Muscle of leg (tissue), 11 donors: ENCODE data around the gene DHX57. TPM values are rescaled to one million over a fixed set of nuclear protein-coding genes. Genes with fewer than 3 reads are reported as not detected.
"Not testable (repeated sequence)": the region's sequence is repeated elsewhere in the genome, so short reads cannot be mapped to it uniquely, and the experiment has no call there.

Source experiments
- DNase-seq: peaks from one replicate; pipeline ENCODE4 v3.0.0; 2013
- H3K27ac ChIP-seq: one replicate; pipeline ENCODE4 v1.5.1; 2013; ENCODE audit warnings: mild to moderate bottlenecking, low read length, control low read depth
- H3K27me3 ChIP-seq: one replicate; pipeline ENCODE4 v1.6.1; 2013; ENCODE audit warnings: low read length; ENCODE audit not compliant: control insufficient read depth, insufficient read depth
- H3K36me3 ChIP-seq: one replicate; pipeline ENCODE4 v1.6.1; 2013; ENCODE audit warnings: low read length; ENCODE audit not compliant: control insufficient read depth, insufficient read depth
- H3K4me1 ChIP-seq: one replicate; pipeline ENCODE4 v1.6.1; 2013; ENCODE audit warnings: low read length; ENCODE audit not compliant: control insufficient read depth, insufficient read depth
- H3K4me3 ChIP-seq: one replicate; pipeline ENCODE4 v1.5.1; 2013; ENCODE audit warnings: low read length, control low read depth
- H3K9me3 ChIP-seq: replicated peaks from 2 replicates; pipeline ENCODE4 v1.6.1; 2013; ENCODE audit warnings: low read depth, low read length; ENCODE audit not compliant: control insufficient read depth
- WGBS: methylation state at CpG from one replicate; pipeline ENCODE4 v1.1.5; 2013; ENCODE audit warnings: missing lambda C conversion rate; ENCODE audit not compliant: insufficient coverage; 5-methylcytosine and 5-hydroxymethylcytosine counted together
- polyA plus RNA-seq, 8 donors: library from polyadenylated mRNA; unstranded; fragments of 120-200 nt; gene quantifications; one replicate each; pipeline versions ENCODE4 v1.2.1 to v1.2.3, GENCODE V29; 2013; ENCODE audit warnings: inconsistent platforms in 1 of 8, low replicate concordance in 1 of 8; ENCODE audit not compliant: insufficient read length in 8 of 8, insufficient read depth in 1 of 8
- total RNA-seq: library from RNA; stranded (reverse); fragments of 120-200 nt; gene quantifications from one replicate; pipeline ENCODE4 v1.2.4, GENCODE V29; 2013

Gene DHX57
- total and polyA plus RNA-seq, 9 donors: 16.9 to 24.8 (median 20.6) TPM

- no peaks in the 10 kb centered on the region for H3K9me3 ChIP-seq
- no peaks in the 10 kb centered on the region for H3K4me1 ChIP-seq
- H3K4me3 ChIP-seq: no peak overlapping the region
- no CpG with 5 or more reads among the region's 2 CpGs for WGBS
- H3K27ac ChIP-seq: no peak overlapping the region
- H3K27me3 ChIP-seq: no peaks in the 10 kb centered on the region
- H3K36me3 ChIP-seq: peaks cover 41% of the 10 kb centered on the region
- DNase-seq: no peak
Observed at GRCh38 chr2:38806015-38806732, 69.6 kb downstream of the DHX57 start.

DNA sequence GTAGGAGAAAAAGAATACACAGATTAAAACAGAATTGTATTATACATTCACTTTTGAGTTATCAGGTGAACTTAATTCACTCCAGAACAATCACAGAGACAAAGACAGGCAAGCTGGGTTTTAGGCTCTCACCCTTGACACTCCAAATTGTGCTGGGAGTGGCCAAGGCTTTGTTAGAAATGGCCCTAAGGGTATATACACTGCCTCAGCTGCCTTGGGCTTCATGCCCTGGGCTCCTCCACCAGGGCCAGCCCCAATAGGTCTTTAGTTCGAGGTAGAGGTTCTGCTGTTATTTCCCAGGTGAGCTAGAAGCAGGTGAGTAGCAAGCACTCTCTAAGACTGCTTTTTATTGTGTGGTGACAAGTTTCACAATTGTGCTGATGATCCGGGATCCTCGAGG, 77.8 kb downstream of the DHX57 start:
- Histone ChIP-seq H3K36me3 (peaks cover 17% of the 10 kb centered on the region), H3K27ac (no peak overlapping the region), H3K4me1 (no peaks in the 10 kb centered on the region), H3K4me3 (no peak overlapping the region), H3K27me3 (no peaks in the 10 kb centered on the region), H3K9me3 (no peaks in the 10 kb centered on the region)
- no peak for DNase-seq
- 60% methylated on average over 1 of the region's 3 CpGs for WGBS

DNA sequence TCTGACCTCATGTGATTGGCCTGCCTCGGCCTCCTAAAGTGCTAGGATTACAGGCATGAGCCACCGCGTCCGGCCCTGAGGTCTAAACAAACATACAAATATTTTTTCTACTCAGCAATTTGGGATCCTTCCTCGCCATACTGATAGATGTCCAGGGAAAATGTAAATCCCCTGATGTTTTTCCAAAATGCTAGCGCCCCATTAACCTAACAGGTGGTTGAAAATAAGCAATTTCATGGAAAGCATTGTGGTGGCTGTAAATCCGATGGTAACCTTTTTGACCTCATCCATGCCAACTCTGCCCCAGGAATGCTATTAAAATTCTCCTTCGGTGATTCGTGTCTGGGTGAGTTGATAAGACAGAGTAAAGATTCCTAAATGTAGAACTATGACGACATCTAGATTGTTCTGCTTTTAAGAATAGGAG, 78.5 kb downstream of the DHX57 start:
- H3K36me3 ChIP-seq: peaks cover 11% of the 10 kb centered on the region
- WGBS: no CpG with 5 or more reads among the region's 10 CpGs
- H3K4me3 ChIP-seq: no peak overlapping the region
- no peak for DNase-seq
- H3K9me3 ChIP-seq: no peaks in the 10 kb centered on the region
- H3K27me3 ChIP-seq: no peaks in the 10 kb centered on the region
- H3K4me1 ChIP-seq: no peaks in the 10 kb centered on the region
- no peak overlapping the region for H3K27ac ChIP-seq

- 89% methylated on average over 6 of the region's 7 CpGs for WGBS
- not testable (repeated sequence) for H3K4me1 ChIP-seq, H3K4me3 ChIP-seq, H3K27ac ChIP-seq, H3K9me3 ChIP-seq, H3K36me3 ChIP-seq, H3K27me3 ChIP-seq, DNase-seq
Observed at GRCh38 chr2:38795016-38795415, 80.7 kb downstream of the DHX57 start.

- WGBS: 66% methylated on average over 4 of the region's 7 CpGs
- Histone ChIP-seq H3K36me3 (peaks cover 5% of the 10 kb centered on the region), H3K4me1 (no peaks in the 10 kb centered on the region), H3K4me3 (no peak overlapping the region), H3K27me3 (no peaks in the 10 kb centered on the region), H3K27ac (no peak overlapping the region), H3K9me3 (no peaks in the 10 kb centered on the region)
- DNase-seq: no peak
Observed at GRCh38 chr2:38794235-38794946, 81.3 kb downstream of the DHX57 start.

GRCh38 chr2:38793511-38793910, 82.2 kb downstream of the DHX57 start:
- Histone ChIP-seq H3K4me1 (no peaks in the 10 kb centered on the region), H3K27me3 (no peaks in the 10 kb centered on the region), H3K27ac (no peak overlapping the region), H3K36me3 (peaks cover 5% of the 10 kb centered on the region), H3K4me3 (no peak overlapping the region), H3K9me3 (no peaks in the 10 kb centered on the region)
- no CpG with 5 or more reads among the region's 5 CpGs for WGBS
- DNase-seq: no peak

DNA sequence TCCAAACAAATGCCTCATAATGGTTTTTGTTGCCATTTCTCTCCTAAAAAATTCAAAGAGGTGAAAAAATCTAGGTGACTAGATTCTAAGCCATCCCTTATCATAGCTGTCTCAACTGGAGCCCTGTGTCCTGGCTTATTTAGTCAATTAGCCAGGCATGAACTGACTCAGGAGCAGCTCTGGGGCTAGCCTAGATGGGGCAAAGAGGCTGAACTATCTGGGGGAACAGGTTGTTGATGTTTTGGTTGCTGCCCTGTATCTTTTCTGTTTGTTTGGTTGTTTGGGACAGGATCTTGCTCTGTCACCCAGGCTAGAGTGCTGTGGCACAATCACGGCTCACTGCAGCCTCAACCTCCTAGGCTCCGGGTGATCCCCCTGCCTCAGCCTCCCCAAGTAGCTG, 83.0 kb downstream of the DHX57 start:
- Histone ChIP-seq H3K27ac (no peak overlapping the region), H3K4me3 (no peak overlapping the region), H3K9me3 (no peaks in the 10 kb centered on the region), H3K27me3 (no peaks in the 10 kb centered on the region), H3K4me1 (no peaks in the 10 kb centered on the region), H3K36me3 (peaks cover under 1% of the 10 kb centered on the region)
- DNase-seq: no peak
- WGBS: 100% methylated on average over 1 of the region's 2 CpGs

DNA sequence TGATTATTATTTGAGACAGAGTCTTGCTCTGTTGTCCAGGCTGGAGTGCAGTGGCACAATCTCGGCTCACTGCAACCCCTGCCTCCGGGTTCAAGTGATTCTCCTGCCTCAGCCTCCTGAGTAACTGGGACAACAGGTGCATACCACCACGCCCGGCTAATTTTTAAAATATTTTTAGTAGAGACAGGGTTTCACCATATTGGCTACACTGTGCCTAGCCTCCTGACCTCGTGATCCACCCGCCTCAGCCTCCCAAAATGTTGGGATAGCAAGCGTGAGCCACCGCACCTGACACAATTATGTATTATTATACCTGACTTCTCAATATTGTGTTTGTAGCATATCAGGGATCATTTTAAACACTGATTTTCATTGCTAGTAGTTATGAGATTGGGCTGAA, 83.4 kb downstream of the DHX57 start:
- not testable (repeated sequence) for H3K27me3 ChIP-seq, H3K27ac ChIP-seq, H3K4me3 ChIP-seq, H3K36me3 ChIP-seq, H3K4me1 ChIP-seq, H3K9me3 ChIP-seq, DNase-seq
- 100% methylated on average over 1 of the region's 8 CpGs for WGBS

DNA sequence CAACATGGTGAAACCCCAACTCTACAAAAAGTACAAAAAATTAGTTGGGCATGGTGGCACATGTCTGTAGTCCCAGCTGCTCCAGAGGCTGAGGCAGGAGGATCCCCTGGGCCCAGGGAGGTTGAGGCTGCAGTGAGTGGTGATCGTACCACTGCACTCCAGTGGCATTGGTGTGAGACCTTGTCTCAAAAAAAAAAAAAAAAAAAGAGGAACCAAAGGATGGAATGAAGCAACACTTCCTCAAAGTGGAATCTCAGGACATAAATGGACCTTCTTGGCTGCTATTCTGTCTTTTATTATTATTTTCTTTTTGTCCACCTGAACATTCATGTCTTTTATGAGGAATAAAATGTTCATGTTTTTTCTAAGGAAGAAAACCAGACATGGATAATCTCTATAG, 84.0 kb downstream of the DHX57 start:
- no peak for DNase-seq
- no CpG with 5 or more reads among the region's 1 CpG for WGBS
- H3K4me3 ChIP-seq: no peak overlapping the region
- H3K9me3 ChIP-seq: no peaks in the 10 kb centered on the region
- H3K4me1 ChIP-seq: no peaks in the 10 kb centered on the region
- H3K27me3 ChIP-seq: no peaks in the 10 kb centered on the region
- H3K36me3 ChIP-seq: no peaks in the 10 kb centered on the region
- H3K27ac ChIP-seq: no peak overlapping the region

DNA sequence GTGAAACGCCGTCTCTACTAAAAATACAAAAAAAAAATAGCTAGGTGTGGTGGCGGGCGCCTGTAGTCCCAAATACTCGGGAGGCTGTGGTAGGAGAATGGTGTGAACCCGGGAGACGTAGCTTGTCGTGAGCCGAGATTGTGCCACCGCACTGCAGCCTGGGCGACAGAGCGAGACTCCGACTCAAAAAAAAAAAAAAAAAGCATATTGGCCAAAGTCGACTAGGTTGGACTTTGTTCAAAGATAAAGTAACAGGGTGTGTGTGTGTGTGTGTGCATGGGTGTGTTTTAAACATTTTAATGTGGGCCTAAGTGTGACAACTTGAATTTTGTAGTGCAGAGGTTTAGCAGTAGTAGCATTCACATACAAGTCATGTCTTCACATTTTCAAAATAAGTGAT, 86.0 kb downstream of the DHX57 start:
- Histone ChIP-seq H3K36me3 (no peaks in the 10 kb centered on the region), H3K9me3 (no peaks in the 10 kb centered on the region), H3K4me3 (no peak overlapping the region), H3K4me1 (peaks cover 1% of the 10 kb centered on the region), H3K27me3 (no peaks in the 10 kb centered on the region), H3K27ac (no peak overlapping the region)
- 91% methylated on average over 10 of the region's 14 CpGs for WGBS
- no peak for DNase-seq
